Testis (tissue), 2 donors: ENCODE results near the gene CEP131.

Experiments used
- CTCF ChIP-seq, 3 experiments: fragments of 450-650 bp in 2 of 3; fragments of 200-600 bp in 1 of 3; sonication (generic) in 1 of 3; IDR thresholded peaks; one replicate each; pipeline ENCODE4 v1.5.1; 2016 to 2019; ENCODE audit warnings: antibody characterized with exemption in 3 of 3, mild to moderate bottlenecking in 2 of 3, moderate library complexity in 1 of 3
- POLR2A ChIP-seq: fragments of 450-650 bp; IDR thresholded peaks from one replicate; pipeline ENCODE4 v1.6.1; 2017; ENCODE audit warnings: antibody characterized with exemption, mild to moderate bottlenecking, moderate library complexity

GRCh38 chr17:81188491-81188840 is 34.3 kb downstream of the CEP131 start:
- TF ChIP-seq CTCF (IDR thresholded peaks at IDR 0.05): no peak
- no peak for TF ChIP-seq POLR2A
